Heart left ventricle (tissue), 16 donors: Measurements from ENCODE around the gene KCNK2. TPM values are rescaled to one million over a fixed set of nuclear protein-coding genes. Genes with fewer than 3 reads are reported as not detected.

ENCODE experiments used
- ATAC-seq, 4 donors: fragments of 200-7000 bp; cut with Tn5 transposase; one replicate each; pipeline ENCODE4 v1.9.1; 2020 to 2022; ENCODE audit warnings: moderate library complexity in 4 of 4, mild to moderate bottlenecking in 3 of 4, moderate number of reproducible peaks in 1 of 4
- DNase-seq, 5 donors: peaks; one replicate each; pipeline ENCODE4 v3.0.0-alpha.2; 2020
- H3K27ac ChIP-seq, 12 donors: fragments of 200-600 bp; sonication (generic) in 4 of 12; one replicate each; pipeline versions ENCODE4 v1.5.0 to v1.8.0; 2016 to 2022; ENCODE audit warnings: mild to moderate bottlenecking in 2 of 12
- H3K27me3 ChIP-seq, 9 donors: fragments of 200-600 bp; sonication (generic) in 2 of 9; one replicate each; pipeline versions ENCODE4 v1.5.1 to v1.8.0; 2016 to 2022; ENCODE audit warnings: mild to moderate bottlenecking in 3 of 9
- H3K36me3 ChIP-seq, 9 donors: fragments of 200-600 bp; sonication (generic) in 2 of 9; one replicate each; pipeline versions ENCODE4 v1.5.0 to v1.8.0; 2018 to 2022; ENCODE audit warnings: mild to moderate bottlenecking in 2 of 9
- H3K4me1 ChIP-seq, 12 donors: fragments of 200-600 bp; sonication (generic) in 4 of 12; one replicate each; pipeline versions ENCODE4 v1.5.0 to v1.8.0; 2016 to 2022; ENCODE audit warnings: mild to moderate bottlenecking in 3 of 12
- H3K4me3 ChIP-seq, 12 donors: fragments of 200-600 bp; sonication (generic) in 4 of 12; one replicate each; pipeline versions ENCODE4 v1.5.0 to v1.8.0; 2017 to 2022; ENCODE audit warnings: mild to moderate bottlenecking in 9 of 12, moderate library complexity in 4 of 12
- H3K9me3 ChIP-seq, 12 donors: fragments of 200-600 bp; sonication (generic) in 4 of 12; one replicate each; pipeline versions ENCODE4 v1.5.0 to v1.8.0; 2016 to 2022; ENCODE audit warnings: mild to moderate bottlenecking in 1 of 12
- POLR2A ChIP-seq, 2 donors: fragments of 450-650 bp; IDR thresholded peaks; one replicate each; pipeline ENCODE4 v1.6.1; 2017; ENCODE audit warnings: antibody characterized with exemption in 2 of 2, mild to moderate bottlenecking in 2 of 2, moderate library complexity in 2 of 2
- WGBS, 4 donors: extraction: QIAGEN DNeasy Blood & Tissue Kit in 2 of 4; methylation state at CpG; one replicate each; pipeline versions ENCODE4 v1.1.5 to v1.1.7; 2013 to 2018; 5-methylcytosine and 5-hydroxymethylcytosine counted together
- intact Hi-C, 10 donors: fragments of 100-400 bp; cut with DNase I; formaldehyde crosslinking; loops; one replicate each; pipeline versions ENCODE4 v1.11.1 to v1.14.2; 2022
- polyA plus RNA-seq, 2 donors: library from polyadenylated mRNA; stranded (reverse); fragments of 200-250 nt; gene quantifications; one replicate each; pipeline ENCODE4 v1.2.3, GENCODE V29; 2013
- total RNA-seq, 9 donors: library from RNA; depleted of rRNA in 2 of 9; stranded (reverse); fragments of >200 nt in 2 of 9; fragmentation: NEBNext Ultra II Directional in 3 of 9; extraction: Animal tissue kit (Norgen Biotek cat#: 25700) in 3 of 9; gene quantifications; one replicate each; pipeline versions ENCODE4 v1.1.0 to v1.2.4, GENCODE V29; 2016 to 2023
- TF ChIP-seq, protein P1 (sequence below), 12 donors: fragments of 200-600 bp; sonication (generic) in 4 of 12; IDR thresholded peaks; one replicate each; pipeline versions ENCODE4 v1.5.0 to v1.8.0; 2018 to 2022; ENCODE audit warnings: antibody characterized with exemption in 12 of 12, mild to moderate bottlenecking in 5 of 12
- donor health status: ischemic (EF 13 %, LVEDD 7.1; RV severe dilation, severe dysfunction).
- donor health status: healthy with polysubstance abuse.
- donor health status: DM: no; HTN: yes; CAD: no.
- donor health status: DM: no; HTN: no; CAD: no.
- donor health status: ischemic (EF 25% LVEDD 6.9; RV normal size, moderate dysfunction).
- donor health status: ischemic (EF 25% LVEDD 5.7; RV mildly dilated, moderate dysfunction).
- donor health status: healthy.
- donor health status: DM: yes; HTN: yes; CAD: no.
- donor health status: ischemic (EF 35%, LVEDD 5.7; RV mildly dilated, moderate dysfunction).
- donor health status: nonischemic (EF 11% LVEDD 7.7; RV severe dilation, severe dysfunction).
- donor health status: DM: yes; HTN: yes; CAD: no.
- donor health status: PGD.
- donor health status: ischemic (EF 29% LVEDD 5.4; RV normal size, mild dysfunction).
- donor health status: nonischemic (EF 23%, LVEDD 6.1; RV moderate dilation, normal function).

The KCNK2 gene
- total and polyA plus RNA-seq, 11 donors = 0.04 to 1.3 (median 0.21) TPM; not detected in 3

DNA sequence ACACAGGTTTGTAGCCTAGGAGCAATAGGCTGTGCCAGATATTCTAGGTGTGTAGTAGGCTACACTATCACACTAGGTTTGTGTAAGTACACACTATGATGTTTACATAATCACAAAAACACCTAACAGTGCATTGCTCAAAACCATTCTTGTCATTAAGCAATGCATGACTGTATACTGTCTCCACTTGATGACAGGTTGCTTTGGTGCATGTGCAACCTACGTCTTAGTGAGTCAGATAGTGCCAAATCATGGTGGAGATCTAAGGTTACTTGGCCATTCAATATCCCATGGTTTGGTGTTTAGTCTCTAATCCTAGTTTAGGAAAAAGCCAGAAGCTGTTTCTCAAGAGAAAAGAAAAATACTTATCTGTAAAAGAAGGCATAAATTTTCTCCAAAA, 181.1 kb downstream of the KCNK2 start:
- H3K4me1 ChIP-seq = no peaks in the 10 kb centered on the region
- no peak overlapping the region for H3K27ac ChIP-seq
- no peaks in the 10 kb centered on the region for H3K36me3 ChIP-seq
- TF ChIP-seq, protein P1, sequence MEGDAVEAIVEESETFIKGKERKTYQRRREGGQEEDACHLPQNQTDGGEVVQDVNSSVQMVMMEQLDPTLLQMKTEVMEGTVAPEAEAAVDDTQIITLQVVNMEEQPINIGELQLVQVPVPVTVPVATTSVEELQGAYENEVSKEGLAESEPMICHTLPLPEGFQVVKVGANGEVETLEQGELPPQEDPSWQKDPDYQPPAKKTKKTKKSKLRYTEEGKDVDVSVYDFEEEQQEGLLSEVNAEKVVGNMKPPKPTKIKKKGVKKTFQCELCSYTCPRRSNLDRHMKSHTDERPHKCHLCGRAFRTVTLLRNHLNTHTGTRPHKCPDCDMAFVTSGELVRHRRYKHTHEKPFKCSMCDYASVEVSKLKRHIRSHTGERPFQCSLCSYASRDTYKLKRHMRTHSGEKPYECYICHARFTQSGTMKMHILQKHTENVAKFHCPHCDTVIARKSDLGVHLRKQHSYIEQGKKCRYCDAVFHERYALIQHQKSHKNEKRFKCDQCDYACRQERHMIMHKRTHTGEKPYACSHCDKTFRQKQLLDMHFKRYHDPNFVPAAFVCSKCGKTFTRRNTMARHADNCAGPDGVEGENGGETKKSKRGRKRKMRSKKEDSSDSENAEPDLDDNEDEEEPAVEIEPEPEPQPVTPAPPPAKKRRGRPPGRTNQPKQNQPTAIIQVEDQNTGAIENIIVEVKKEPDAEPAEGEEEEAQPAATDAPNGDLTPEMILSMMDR (IDR thresholded peaks at IDR 0.05) = no peak
- TF ChIP-seq POLR2A (IDR thresholded peaks at IDR 0.05) = no peak
- intact Hi-C loops = no loop called here
- no peak overlapping the region for H3K4me3 ChIP-seq
- 61 to 75% (median 67%) methylated on average over 1 of the region's 1 CpG for WGBS, 4 donors
- no peak for ATAC-seq
- no peaks in the 10 kb centered on the region for H3K27me3 ChIP-seq
- peaks cover 0 to 9% (median 0%) of the 10 kb centered on the region in 12 donors for H3K9me3 ChIP-seq
- DNase-seq = no peak

DNA sequence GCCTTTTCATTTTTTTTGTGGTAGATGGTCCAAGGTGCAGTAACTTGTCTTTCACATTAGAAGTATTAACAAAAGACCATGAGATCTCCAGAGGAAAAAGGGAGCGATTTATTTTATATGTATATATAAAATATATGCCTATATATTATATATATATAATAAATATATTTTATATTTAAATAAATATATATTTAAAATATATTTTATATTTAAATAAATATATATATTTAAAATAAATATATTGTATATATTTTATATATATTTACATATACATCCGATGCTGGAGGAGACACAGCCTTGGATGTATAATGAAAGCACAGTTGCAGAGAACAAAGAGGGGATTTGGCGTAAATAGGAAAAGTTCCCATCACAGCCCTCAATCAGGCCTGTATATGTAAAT, 182.1 kb downstream of the KCNK2 start:
- Histone ChIP-seq H3K4me1 (no peaks in the 10 kb centered on the region), H3K27me3 (no peaks in the 10 kb centered on the region), H3K36me3 (no peaks in the 10 kb centered on the region), H3K27ac (no peak overlapping the region), H3K9me3 (peaks cover 0 to 8% (median 0%) of the 10 kb centered on the region in 12 donors), H3K4me3 (no peak overlapping the region)
- ATAC-seq (no peak), DNase-seq (no peak)
- WGBS, 4 donors = 93 to 98% (median 96%) methylated on average over 3 of the region's 3 CpGs
- intact Hi-C loops = no loop called here
- no peak for TF ChIP-seq POLR2A (IDR thresholded peaks at IDR 0.05)
- TF ChIP-seq, protein P1 (IDR thresholded peaks at IDR 0.05) = no peak

DNA sequence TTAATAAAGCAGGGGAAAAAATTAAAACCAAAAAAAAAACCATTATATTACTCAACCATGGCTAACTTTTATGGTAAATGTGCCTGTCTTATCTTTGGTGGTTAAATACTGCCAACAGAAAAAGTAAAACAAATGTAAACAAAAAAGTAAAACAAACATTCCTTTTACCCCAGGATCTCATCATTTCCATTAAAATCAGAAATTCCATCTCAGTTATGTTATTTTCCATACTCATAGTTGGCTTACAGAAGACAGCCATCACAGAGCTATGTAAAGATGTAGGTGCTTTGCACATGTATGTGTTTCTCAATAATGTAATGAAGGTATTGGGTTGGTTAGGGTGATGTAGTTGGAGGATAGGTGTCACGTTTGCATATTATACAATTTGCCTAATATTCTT, 185.0 kb downstream of the KCNK2 start:
- Histone ChIP-seq H3K4me3 (no peak overlapping the region), H3K4me1 (no peaks in the 10 kb centered on the region), H3K36me3 (no peaks in the 10 kb centered on the region), H3K27me3 (no peaks in the 10 kb centered on the region), H3K27ac (no peak overlapping the region), H3K9me3 (no peaks in the 10 kb centered on the region)
- intact Hi-C loops = no loop called here
- TF ChIP-seq POLR2A (IDR thresholded peaks at IDR 0.05) = no peak
- TF ChIP-seq, protein P1 (IDR thresholded peaks at IDR 0.05) = no peak
- ATAC-seq (no peak), DNase-seq (no peak)
- 63 to 80% (median 75%) methylated on average over 1 of the region's 1 CpG for WGBS, 4 donors

DNA sequence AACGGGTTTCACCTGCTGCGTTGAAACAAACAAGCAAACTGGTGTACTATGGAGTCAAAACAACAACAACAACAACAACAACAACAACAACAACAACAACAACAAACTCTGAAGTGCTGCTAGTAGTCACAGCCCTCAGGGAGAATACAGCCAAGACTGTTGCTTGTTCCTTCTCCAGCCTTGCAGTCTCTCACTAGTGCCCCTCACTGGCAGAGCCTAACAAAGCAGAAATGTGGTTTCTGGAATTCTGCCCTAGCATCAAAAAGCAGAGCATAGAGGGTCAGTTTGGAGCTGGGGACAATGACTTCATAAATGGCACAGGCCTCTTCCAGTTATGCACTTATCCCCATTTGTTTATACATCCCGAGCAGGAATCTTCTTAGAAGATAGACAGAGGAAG, 187.4 kb downstream of the KCNK2 start:
- Histone ChIP-seq H3K27me3 (no peaks in the 10 kb centered on the region), H3K27ac (no peak overlapping the region), H3K4me1 (no peaks in the 10 kb centered on the region), H3K4me3 (no peak overlapping the region), H3K9me3 (no peaks in the 10 kb centered on the region), H3K36me3 (no peaks in the 10 kb centered on the region)
- no peak for ATAC-seq
- intact Hi-C loops = no loop called here
- TF ChIP-seq, protein P1 (IDR thresholded peaks at IDR 0.05) = no peak
- TF ChIP-seq POLR2A (IDR thresholded peaks at IDR 0.05) = no peak
- 49 to 66% (median 62%) methylated on average over 3 of the region's 3 CpGs for WGBS, 4 donors
- DNase-seq = no peak
